ENCODE measurements around the gene RBM34.
A peak's percentile ranks its signal among the peaks of the same experiment; 100 is the strongest.
"Not testable (repeated sequence)": the region's sequence is repeated elsewhere in the genome, so short reads cannot be mapped to it uniquely, and the experiment has no call there.

The RBM34 gene, protein sequence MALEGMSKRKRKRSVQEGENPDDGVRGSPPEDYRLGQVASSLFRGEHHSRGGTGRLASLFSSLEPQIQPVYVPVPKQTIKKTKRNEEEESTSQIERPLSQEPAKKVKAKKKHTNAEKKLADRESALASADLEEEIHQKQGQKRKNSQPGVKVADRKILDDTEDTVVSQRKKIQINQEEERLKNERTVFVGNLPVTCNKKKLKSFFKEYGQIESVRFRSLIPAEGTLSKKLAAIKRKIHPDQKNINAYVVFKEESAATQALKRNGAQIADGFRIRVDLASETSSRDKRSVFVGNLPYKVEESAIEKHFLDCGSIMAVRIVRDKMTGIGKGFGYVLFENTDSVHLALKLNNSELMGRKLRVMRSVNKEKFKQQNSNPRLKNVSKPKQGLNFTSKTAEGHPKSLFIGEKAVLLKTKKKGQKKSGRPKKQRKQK

GRCh38 chr1:235160957-235161684 lies at the start of gene RBM34:
RBM34 (minus strand) TSS chr1:235161250; CDS start chr1:235161226, 24 bp downstream.
- peak; percentile 88 for DNase-seq

- no peak for DNase-seq
Observed at GRCh38 chr1:235207209-235207565, 46.1 kb upstream of the RBM34 start.

DNA sequence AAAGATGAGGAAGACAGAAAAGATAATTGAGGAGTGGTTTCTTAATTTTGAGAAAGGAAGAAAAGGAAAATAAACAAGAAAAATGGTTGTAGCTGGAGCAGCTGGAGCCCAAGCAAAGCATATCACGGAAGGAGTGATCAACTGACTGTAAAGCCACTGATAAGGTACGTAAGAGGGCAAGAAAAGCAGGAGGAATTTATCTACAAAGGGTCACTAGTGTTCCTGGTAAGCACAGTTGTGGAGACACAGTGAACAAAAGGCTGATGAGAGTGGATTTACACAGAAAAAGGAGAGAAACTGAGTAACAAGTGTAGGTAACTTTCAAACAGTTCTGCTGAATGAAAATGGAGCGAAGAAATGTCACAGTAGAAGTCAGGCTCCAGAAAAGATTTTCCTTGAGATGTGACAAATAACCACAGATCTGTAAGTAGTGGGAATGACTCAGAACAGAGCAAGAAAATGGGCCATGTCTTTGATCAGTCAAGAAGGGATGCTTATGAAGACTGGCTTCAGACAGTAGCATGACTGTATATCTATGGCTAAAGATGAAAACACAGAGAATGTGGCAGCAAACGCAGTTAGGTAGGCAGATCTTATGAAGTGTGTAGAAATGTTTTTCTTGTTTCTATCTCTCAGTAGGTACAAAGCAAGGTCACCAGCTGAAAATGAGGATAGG lies 45.6 kb upstream of the RBM34 start:
- DNase-seq, result no peak

GRCh38 chr1:235205687-235206086 lies 44.6 kb upstream of the RBM34 start:
- no peak for DNase-seq

GRCh38 chr1:235203428-235203827 lies 42.4 kb upstream of the RBM34 start:
- DNase-seq, result no peak

DNA sequence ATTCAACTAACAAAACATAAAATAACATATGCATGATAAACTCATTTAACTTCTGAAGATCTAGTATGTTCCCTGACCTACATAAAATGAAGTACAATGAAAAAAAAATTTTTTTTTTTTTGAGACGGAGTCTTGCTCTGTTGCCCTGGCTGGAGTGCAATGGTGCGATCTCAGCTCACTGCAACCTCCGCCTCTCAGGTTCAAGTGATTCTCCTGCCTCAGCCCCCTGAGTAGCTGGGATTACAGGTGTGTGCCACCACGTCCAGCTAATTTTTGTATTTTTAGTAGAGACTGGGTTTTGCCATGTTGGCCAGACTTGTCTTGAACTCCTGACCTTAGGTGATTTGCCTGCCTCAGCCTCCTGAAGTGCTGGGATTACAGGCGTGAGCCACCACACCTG lies 41.4 kb upstream of the RBM34 start:
- DNase-seq, result not testable (repeated sequence)

DNA sequence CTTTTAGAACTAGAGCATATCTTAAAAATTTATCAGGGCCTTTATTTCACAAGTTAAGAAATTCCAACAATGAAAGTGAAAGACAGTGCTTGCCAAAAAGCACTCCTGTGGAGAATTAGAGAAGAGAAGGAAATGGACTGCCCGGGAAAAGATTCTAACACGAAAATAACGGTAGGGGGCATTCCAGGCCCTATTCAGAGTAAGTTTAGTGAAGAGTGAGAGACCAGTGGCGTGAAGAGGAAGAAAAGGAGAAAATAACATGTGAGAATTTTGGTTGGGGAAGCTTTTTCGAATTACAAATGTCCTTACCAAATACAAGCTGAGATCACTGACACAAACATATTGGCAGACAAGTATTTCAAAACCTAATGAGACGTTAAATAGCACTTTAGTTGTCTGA lies 38.4 kb upstream of the RBM34 start:
- no peak for DNase-seq

GRCh38 chr1:235190431-235190830 lies 29.4 kb upstream of the RBM34 start:
- DNase-seq, result no peak

DNA sequence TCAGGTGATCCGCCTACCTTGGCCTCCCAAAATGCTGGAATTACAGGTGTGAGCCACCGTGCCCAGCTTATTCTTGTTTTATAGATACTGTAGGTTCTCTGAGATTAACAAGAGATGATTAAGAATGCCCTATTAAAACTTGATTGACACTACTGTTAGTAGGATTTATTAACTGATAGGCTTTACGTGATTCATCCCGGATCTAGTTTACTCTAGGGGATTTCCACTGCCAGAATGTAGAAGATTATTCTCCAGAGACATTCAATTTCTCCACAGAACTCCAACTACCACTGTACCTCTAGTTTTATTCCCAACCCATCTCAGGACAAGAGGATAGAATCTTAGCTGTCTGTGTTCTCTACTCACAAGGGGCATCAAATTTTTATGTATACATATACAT lies 26.3 kb upstream of the RBM34 start:
- no peak for DNase-seq

DNA sequence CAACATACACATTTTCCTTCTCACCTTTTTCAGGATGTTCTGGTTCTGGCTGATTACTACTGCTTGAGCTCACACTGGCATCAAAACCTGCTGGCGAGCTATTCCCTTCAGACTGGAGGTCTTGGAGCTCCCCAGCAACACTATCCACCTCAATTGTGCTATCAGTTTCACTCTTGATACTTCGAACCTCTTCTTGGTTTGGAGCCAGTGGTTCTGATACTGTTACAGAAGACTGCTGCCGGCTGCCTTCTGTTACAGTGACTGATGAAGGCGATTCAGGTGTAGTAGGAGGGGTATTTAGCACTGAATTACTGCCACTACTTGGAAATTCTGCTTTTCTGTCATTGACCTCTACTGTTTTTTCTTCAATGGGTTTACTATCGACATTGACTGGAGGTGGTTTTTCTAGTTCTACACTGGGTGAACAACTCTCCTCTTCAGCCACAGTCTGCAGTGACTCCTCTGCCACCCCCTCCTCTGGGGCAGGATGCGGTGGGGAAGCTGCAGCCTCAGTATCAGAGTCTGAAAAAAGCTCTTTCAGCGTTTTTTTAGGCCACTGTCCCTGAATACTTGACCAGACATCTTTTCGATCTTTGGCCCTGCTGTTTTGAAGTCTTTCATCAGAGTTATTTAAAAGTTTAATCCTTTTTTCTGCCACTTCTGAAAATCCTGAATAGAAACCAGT lies 20.7 kb upstream of the RBM34 start:
- no peak for DNase-seq

DNA sequence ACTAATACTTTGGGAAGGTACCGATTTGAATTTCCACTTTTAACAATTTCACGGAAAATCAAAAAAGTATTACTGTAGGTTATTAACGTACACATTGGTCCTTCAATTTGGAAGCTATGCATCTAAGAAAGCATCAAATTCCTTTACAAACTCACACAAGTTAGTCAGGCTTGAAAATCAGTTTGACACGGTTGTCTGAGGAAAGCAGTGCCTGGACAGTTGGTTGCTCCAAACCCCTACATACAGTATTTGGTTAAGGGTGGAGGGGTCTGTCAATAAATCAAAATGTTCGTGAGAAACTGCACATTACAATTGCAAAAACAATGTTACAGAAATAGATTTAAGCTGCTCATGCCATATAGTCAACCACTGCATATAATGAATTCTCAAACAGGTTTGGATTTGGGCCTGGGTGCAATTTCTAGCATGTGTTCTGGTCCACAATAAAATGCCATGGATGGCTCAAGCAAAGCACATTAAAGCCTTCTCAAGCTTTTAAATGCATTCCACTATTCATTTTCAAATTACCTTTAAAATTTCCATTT lies 19.9 kb upstream of the RBM34 start:
- DNase-seq, result no peak

DNA sequence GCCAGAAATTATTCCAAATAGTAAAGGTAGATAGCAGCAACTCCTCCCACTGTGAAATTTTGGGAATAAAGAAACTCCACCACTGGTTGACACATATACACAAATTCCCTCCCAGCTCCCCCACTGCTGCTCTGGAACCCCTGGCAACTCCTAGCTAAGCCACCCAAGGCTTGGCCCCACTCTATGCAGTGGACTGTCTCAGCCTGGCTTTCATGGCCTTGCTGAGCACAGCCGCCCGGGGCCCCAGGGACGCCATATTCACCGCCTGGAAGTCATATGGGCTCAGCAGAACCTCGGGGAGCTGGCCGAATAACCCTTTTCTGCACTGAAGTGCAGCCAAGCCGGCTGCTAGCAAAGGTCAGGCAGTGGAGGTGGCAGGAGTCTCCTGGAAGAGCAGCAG lies 15.4 kb upstream of the RBM34 start:
- DNase-seq, result no peak

DNA sequence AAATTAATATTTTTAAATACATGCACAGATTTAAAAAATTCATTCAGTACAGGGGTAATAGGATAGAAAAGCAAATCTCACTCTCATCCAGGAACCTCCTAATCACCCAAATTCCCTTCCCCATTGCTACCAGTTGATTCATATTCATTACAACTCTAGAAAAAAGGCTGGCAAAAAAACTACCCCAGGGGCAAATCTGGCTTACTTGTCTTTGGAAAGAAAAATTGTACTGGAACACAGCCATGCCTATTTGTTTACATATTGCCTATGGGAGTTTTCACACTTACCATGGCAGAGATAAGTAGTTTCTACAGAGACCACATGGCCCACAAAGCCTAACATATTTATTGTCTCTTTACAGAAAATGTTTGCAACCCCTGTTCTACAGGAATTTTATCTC lies 8.9 kb upstream of the RBM34 start:
- no peak for DNase-seq

DNA sequence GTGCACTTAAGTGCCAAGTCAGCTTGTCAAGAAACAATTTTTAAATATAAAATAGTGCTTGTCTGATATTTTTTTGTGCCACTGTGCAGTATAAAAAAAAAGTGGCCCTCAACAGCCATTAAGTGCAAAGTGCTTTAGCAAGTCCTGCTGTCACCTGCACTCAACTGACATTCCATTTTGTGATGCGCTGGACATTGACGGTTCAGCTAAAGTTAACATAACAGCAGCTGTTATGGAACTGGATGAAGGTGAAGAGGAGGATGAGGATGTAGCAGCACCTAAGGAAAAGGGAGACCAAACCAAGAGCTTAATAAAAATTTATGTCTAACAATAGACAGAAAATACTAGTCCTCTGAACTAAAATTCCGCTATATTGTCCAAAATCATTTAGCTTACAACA lies 7.3 kb upstream of the RBM34 start:
- DNase-seq, result no peak

DNA sequence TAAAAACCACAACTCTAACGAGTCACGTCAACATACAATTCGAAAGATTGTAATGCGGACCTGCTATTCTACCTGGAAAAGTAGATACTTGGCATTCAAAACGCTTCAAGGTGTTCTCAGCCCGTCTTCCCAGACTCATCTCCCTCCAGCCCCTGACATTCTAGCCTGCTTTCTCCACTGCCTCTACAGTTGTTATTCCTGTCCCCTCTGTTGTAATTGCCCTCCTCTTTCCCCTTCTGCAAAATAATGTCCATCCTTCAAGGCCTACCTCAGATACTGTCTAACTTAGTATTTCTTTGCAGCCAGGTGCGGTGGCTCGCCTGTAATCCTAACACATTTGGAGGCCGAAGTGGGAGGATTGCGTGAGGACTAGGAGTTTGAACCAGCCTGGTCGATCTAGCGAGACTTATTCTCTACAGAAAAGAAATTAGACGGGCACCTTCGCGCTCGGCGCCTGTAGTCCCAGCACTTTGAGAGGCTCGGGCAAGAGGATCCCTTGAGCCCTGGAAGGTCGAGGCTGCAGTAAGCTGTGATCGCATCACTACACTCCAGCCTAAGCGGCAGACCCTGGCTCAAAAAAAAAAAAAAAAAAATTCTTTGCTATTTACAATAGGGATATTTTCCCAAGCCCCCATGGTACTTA lies 756 bp upstream of the RBM34 start:
- no peak for DNase-seq

- no peak for DNase-seq
Observed at GRCh38 chr1:235160383-235160956, 580 bp downstream of the RBM34 start.

DNA sequence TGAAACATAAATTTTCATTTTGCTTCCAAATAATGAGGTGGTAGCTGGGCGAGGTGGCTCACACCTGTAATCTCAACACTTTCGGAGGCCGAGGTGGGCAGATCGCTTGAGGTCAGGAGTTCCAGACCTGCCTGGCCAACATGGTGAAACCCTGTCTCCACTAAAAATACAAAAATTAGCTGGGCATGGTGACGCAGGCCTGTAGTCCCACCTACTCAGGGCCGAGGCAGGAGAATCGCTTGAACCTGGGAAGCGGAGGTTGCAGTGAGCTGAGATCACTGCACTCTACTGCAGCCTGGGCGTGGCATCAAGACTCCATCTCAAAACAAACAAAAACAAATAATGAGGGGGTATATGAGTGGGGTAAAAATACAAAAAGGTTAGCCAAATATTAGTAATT lies 1.1 kb downstream of the RBM34 start:
- not testable (repeated sequence) for DNase-seq

DNA sequence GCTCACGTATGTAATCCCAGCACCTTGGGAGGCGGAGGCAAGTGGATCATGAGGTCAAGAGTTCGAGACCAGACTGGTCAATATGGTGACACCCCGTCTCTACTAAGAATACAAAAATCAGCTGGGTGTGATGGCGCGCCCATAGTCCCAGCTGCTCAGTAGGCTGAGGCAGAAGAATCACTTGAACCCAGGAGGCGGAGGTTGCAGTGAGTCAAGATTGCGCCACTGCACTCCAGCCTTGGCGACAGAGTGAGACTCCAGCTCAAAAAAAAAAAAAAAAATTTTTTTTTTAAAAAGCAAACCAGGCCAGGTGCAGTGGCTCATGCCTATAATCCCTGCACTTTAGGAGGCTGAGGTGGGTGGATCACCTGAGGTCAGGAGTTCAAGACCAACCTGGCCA lies 1.8 kb downstream of the RBM34 start:
- not testable (repeated sequence) for DNase-seq

DNA sequence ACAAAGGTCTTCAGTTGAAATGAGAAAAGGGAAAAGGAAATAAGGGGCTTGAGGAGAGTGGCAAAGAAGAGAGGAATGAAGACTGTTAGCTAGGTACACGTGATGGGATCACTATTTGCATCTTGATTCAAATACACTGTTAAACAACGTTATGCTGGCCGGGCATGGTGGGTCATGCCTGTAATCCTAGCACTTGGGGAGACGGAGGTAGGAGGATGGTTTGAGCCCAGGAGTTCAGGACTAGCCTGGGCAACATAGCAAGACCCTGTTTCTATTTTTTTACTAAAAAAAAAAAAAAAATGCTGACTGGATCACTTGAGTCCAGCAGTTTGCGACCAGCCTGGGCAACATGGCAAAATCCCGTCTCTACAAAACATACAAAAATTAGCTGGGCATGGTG lies 2.4 kb downstream of the RBM34 start:
- DNase-seq, result no peak

DNA sequence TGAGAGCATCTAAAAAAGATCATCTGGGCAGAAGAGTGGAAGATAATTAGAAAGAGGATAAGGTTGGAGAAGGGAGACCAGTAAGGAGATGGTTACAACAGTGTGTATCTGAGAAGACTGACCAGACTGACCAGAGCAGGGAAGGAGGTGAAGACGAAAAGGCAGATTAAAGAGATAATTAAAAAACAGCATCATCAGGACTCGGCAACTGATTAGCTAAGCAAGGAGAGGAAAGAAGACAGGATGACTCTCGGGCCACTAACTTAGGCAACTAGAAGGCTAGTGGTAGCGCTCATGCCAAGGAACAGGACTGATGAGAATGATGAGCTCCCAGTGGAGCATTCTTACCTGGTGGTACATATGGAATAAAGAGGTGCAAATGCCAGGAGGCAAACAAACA lies 3.9 kb downstream of the RBM34 start:
- no peak for DNase-seq

GRCh38 chr1:235156740-235157139 lies 4.3 kb downstream of the RBM34 start:
- DNase-seq, result no peak

GRCh38 chr1:235156265-235156664 lies 4.8 kb downstream of the RBM34 start:
- no peak for DNase-seq
